HG03025 (cell line): ENCODE results near the gene MED16.
"Not testable (repeated sequence)": the region's sequence is repeated elsewhere in the genome, so short reads cannot be mapped to it uniquely, and the experiment has no call there.

Source experiments
- ATAC-seq: cut with Tn5 transposase; IDR thresholded peaks from one replicate; pipeline ENCODE4 v1.9.1; 2021; ENCODE audit warnings: mild to moderate bottlenecking, moderate library complexity; ENCODE audit not compliant: unreplicated experiment, low FRiP score

Gene MED16

DNA sequence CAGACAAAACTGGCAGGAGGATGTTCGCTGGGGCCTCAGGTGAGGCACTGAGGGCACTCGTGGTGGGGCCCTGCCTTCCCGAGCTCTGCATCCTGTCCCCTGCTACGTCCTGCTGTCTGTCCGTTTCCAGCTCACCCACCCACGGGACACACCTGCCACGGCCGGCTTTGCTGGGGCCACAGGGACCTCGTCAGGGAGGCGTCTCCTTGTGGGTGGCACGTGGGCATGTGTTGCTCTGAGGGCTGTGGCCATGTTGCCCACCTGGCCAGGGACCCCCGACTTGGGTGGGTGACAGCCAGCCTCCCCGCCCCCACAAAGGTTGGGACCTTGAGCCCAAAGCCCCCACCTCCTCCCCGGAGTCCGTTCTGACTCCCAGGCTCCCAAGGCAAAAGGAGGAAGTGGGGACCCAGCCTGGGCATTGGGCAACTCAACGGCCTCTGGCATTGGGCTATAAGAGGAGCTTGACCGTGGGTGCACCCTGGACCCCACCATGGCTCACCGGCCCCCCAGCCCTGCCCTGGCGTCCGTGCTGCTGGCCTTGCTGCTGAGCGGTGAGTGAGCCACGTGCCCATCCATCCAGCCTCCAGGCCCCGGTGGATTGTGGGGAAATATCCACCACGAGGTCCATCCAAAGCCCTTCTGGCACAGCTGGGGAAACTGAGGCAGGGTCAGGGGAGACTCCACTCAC, 52.3 kb downstream of the MED16 start, which contains the start of gene PRTN3:
Gene PRTN3, plus strand, starts transcription at position 481 of the 688 bp plus-strand sequence. Its CDS starts 10 bp downstream, at position 491.
- no peak for ATAC-seq

- ATAC-seq, result no peak
These were observed 57.7 kb downstream of the MED16 start for GRCh38 chr19:835210-835810.

DNA sequence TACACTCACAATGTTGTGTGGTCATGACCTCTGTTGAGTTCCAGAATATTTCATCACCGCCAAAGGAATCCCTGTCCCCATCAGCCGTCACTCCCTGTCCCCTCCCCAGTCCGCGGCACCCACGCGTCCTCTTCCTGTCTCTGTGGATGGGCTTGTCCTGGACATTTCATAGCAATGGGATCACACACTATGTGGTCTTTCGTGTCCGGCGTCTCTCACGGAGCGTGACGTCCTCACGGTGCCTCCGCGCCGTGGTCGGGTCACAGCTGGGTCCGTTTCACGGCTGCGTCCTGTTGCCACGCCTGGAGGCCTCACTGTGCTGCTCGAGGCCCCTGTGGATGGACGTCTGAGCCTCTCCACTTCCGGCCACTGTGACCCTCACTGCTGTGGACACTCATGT, 58.8 kb downstream of the MED16 start:
- no peak for ATAC-seq

GRCh38 chr19:831407-832369, 61.3 kb downstream of the MED16 start:
- no peak for ATAC-seq

GRCh38 chr19:829129-829758, 63.7 kb downstream of the MED16 start:
- ATAC-seq, result no peak

DNA sequence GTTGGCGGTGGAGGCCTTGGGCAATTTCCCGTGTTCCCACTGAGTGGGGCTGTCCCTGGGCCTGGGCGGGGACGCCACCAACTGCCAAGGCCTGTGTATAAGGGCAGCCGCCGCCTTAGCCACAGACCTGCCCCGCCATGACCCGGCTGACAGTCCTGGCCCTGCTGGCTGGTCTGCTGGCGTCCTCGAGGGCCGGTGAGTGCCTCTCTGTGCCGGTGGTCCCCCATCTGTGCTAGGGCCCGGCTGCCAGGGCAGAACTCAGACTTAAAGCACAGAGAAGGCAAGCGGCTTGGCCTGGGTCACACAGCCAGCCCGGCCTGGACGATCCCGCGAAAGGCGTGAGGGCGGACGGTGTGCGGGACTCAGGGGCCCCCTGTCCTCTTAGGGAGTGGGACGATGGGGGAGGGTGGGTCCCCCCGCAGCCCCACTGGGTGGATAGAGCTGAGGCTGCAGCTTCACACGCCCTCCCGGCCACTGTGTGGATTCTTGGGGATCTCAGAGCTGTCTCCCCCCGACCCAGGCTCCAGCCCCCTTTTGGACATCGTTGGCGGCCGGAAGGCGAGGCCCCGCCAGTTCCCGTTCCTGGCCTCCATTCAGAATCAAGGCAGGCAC, 65.2 kb downstream of the MED16 start, which contains the start of gene AZU1:
Gene AZU1, plus strand, starts transcription at position 128 of the 612 bp plus-strand sequence. Its CDS starts 10 bp downstream, at position 138.
- no peak for ATAC-seq

DNA sequence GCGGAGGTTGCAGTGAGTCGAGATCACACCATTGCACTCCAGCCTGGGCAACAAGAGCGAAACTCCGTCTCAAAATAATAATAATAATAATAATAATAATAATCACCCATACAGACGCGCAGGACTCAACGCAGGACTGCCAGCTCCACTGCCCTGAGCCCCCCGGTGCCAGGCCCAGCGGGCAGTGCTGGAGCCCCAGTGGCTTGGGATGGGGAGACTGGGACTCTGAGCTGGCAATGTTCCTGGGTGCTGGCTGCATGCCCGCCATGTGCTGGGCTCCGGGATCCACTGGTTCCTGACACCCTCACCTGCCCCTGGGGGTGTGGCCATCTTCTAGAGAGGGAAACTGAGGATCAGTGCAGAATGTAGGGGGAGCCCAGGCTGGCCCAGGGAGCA, 65.7 kb downstream of the MED16 start:
- ATAC-seq, result no peak

DNA sequence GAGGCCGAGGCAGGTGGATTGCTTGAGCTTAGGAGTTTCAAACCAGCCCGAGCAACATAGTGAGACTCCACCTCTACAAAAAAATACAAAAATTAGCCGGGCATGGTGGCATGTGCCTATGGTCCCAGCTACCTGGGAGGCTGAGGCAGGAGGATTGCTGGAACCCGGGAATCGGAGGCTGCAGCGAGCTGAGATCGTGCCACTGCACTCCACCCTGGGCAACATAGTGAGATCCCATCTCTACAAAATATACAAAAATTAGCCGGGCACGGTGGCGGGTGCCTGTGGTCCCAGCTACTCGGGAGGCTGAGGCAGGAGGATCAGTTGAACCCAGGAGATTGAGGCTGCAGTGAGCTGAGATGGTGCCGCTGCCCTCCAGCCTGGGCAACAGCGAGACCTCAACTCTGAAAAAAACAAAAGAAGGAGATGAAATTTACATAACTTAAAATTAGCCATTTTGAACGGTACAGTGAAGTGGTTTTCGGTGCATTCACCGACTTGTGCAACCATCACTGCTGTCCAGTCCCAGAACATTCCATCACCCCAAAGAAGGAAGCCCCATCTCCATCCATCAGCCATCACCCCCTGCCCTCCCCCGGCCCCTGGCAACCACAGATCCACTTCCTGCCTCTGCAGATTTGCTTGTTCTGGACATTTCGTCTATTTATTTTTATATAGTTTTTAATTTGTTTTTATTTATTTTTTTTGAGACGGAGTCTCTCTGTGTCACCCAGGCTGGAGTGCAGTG, 66.9 kb downstream of the MED16 start:
- no peak for ATAC-seq

DNA sequence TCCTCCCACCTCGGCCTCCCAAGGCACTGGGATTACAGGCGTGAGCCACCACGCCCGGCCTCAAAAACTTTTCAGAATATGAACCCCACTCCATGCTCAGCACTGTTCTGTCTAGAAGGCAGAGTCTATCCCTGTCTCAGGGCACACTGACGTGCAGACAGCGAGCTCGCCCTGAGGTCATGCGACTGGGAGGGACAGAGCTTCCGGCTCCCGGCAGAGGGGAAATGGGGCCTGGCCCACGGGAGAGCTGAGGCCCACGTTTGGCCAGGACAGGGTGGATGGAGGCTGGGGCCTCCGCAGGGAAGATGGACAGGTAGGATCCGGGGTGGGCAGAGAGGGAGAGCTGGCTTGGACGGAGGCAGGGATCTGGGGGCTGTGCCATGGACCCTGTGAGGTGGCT, 68.1 kb downstream of the MED16 start:
- ATAC-seq, result no peak

- ATAC-seq, result no peak
These were observed 69.3 kb downstream of the MED16 start for GRCh38 chr19:823565-824121.

DNA sequence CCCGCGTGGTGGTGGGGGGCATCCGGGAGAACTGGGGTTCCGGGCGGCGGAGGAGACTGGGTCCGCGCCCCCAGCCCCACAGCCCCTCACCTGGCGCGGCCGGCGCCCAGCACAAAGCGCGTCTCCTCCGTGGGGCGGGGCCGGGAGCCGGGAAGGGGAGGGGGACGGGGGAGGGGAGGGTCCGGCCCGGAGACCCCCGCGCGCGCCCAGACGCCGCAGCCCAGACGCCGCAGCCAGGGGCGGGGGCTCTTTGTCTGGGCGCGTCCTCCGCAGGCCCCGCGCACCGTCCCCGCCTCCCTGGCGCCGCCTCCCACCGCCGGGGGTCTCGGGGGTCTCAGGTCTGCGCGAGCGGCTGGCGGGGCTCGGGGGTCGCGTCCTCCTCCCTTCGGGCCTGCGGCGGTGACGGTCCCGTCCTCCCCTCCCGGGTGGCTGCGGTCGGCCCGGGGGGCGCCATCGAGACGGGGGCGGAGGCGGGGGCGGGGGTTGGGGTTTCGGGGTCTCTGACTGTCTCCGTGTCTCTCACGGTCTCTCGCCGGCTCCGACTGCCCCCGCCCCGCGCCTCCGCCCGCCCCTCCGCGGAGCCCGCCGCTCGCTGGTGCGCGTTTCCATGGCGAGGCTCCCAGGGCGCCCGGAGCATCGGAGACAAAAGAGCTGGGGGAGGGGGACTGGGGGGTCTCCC, 71.0 kb downstream of the MED16 start, which contains the start of gene PLPPR3:
Gene PLPPR3, minus strand, starts transcription at position 131 of the 679 bp plus-strand sequence. CDS start 396 bp downstream, outside the sequence.
- no peak for ATAC-seq

GRCh38 chr19:821231-821824, 71.7 kb downstream of the MED16 start:
- ATAC-seq, result no peak

DNA sequence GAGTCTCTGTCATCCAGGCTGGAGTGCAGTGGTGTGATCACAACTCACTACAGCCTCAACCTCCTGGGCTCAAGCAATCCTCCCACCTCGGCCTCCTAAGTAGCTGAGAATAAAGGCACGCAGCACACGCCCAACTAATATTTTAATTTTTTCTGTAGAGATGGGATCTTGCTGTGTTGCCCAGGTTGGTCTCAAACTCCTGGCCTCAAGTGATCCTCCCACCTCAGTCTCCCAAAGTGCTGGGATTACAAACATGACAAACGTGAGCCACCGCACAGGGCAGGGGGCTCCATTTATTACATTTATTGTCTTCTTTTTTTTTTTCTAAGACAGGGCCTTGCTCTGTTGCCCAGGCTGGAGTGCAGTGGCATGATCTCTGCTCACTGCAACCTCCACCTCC, 72.8 kb downstream of the MED16 start:
- ATAC-seq, result not testable (repeated sequence)
